LNCaP clone FGC (cell line): ENCODE measurements around the gene SMAD3.

Experiments
- DNase-seq: peaks from one replicate; pipeline ENCODE4 v3.0.0-alpha.2; 2011; ENCODE audit warnings: low read depth
- H3K4me3 ChIP-seq: 2 replicates; pipeline ENCODE4 v1.5.1; 2011; ENCODE audit warnings: mild to moderate bottlenecking, low read depth, low read length, control low read depth
- TF ChIP-seq, protein P1 (sequence below): IDR thresholded peaks from 2 replicates; pipeline ENCODE4 v1.5.1; 2012; ENCODE audit warnings: mild to moderate bottlenecking; ENCODE audit not compliant: control insufficient read depth, insufficient read depth; ENCODE audit errors: extremely low read depth

SMAD3 gene

DNA sequence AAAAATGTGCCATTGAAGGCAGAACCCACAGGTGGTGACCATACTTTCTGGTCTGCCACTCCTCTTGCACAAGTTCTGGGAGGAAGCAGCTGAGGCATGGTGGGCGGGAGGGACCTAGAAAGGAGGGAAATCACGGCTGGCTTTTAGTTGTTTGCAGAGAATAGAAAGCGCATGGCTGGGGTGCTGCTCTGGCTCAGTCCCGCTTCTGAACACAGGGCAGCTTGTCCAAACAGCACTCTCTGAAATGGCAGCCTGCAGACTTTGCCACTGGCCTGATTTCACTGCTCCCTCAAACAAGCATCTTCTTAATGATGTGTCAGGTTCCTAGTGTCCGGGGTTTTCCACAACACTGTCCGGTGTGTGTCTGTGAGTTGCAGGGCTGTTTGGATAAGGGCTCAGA is 112.3 kb downstream of the SMAD3 start:
- no peak overlapping the region for H3K4me3 ChIP-seq
- DNase-seq, result no peak
- TF ChIP-seq, protein P1, sequence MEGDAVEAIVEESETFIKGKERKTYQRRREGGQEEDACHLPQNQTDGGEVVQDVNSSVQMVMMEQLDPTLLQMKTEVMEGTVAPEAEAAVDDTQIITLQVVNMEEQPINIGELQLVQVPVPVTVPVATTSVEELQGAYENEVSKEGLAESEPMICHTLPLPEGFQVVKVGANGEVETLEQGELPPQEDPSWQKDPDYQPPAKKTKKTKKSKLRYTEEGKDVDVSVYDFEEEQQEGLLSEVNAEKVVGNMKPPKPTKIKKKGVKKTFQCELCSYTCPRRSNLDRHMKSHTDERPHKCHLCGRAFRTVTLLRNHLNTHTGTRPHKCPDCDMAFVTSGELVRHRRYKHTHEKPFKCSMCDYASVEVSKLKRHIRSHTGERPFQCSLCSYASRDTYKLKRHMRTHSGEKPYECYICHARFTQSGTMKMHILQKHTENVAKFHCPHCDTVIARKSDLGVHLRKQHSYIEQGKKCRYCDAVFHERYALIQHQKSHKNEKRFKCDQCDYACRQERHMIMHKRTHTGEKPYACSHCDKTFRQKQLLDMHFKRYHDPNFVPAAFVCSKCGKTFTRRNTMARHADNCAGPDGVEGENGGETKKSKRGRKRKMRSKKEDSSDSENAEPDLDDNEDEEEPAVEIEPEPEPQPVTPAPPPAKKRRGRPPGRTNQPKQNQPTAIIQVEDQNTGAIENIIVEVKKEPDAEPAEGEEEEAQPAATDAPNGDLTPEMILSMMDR, result no peak

DNA sequence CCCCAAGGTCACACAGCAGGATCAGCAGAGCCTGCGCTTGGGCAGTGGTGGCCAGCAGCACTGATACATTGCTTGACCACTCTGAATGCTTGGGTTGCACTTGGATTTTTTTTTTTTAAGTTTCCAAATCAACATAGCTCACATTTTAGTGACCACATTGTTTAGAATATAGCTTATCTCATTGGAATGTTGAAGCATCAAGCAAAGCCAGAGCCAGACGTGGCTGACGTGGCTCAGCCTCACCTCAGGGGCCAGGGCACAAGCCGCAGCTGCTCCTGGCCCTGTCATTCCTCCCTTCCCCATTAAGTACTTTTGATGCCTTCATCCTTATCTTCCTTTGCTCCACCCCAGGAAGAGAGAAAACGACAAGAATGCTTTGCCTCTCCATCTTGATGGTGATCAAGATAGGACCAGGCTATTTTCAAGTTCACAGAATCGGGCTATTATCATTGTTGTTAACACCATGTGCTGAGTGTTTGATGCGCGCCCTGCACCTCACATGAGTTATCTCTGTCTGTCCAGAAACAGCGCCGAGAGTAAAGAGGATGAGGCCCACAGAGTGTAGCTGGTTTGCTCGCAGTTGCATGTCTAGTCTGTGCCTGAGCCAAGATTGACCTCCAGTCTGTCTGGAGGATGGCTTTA is 113.3 kb downstream of the SMAD3 start:
- H3K4me3 ChIP-seq, result no peak overlapping the region
- no peak for DNase-seq
- TF ChIP-seq, protein P1, result no peak

DNA sequence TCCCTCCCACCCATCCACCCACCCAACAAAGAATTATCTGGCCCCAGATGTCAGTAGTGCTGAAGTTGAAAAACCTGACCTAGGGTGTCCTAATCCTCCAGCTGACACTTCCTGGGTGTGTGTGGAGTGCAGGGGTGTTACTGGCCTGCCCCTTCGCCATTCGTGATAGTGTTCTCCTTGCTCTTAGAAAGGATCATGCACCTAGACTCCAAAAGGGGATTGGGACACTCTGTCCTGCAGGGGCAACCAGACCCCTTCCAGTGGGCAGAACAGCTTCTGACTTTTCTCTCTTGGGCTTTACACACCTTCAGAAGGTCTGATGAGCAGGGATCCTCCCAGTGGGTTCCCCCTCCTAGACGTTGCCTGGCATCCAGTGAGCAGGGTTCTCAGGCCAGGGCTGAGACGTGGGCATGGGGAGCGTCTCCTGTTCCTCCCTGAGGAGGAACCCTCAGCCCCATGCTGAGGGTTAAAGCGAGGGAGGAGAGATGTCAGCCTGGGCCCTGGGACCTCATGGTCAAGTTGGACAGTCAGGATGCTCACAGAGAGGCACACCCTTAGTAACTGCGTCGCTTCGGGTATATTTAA is 114.1 kb downstream of the SMAD3 start:
- TF ChIP-seq, protein P1, result no peak
- no peak for DNase-seq
- H3K4me3 ChIP-seq, result no peak overlapping the region

DNA sequence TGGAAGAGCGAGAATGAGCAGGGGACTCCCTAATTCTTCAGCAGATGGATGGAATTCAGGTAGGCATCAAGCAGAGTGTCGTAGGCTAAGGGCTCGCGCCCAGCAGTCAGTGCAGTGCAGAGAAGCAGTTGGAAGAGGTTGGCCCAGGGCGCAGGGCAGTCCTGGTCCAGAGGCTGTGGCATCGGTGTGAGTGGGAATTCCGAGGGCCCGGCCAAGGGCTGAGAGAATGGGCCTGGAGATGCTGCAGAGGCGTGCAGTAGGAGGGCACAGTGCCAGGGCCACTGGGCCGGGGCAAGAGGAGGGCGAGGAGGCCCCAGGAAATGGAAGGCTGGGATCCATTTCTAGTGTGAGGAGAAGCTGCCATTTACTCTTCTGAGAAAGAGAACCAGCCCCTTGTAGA is 114.6 kb downstream of the SMAD3 start:
- TF ChIP-seq, protein P1, result no peak
- no peak for DNase-seq
- no peak overlapping the region for H3K4me3 ChIP-seq

DNA sequence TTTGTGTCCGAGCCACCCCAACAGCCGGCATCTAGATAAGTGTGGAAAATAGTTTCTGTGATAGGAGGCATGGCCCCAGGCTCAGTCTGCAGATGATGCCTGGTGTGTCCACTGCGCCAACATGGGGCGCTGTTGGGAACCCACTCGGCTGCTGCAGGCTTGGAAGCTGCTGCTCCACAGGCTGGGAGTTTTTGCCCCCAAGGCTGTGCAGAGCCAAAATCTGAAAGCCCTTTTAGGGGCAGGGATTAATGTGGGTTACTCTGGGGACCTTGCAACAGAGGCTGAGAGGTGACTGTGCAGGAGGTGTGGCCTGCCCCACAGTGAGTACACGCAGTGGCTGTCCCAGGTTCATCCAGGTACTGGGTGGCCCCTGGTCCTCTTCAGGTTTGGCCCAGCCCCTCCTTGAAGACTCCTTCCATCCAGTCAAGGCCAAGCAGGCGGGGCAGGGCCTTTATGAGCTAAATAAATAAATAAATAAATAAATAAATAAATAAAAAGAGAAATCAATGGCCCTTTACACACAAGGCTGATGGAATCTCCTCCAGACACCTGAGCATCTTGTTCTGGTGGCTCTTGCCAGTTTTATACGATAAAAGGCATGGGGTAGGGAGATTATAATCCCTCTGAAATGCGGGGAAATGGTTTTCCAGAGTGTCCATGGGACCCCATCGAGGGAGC is 115.3 kb downstream of the SMAD3 start:
- no peak for DNase-seq
- TF ChIP-seq, protein P1, result no peak
- H3K4me3 ChIP-seq, result no peak overlapping the region

DNA sequence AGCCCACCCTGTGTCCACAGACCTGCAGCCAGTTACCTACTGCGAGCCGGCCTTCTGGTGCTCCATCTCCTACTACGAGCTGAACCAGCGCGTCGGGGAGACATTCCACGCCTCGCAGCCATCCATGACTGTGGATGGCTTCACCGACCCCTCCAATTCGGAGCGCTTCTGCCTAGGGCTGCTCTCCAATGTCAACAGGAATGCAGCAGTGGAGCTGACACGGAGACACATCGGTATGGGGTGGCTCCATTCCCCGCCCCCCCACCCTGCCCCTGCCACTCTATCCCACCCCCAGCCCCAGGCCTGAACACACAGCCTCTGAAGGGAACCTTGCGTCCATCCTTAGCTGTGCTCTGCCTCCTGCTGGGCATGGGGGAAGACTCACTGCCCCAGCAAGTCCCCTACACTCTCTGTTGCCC is 115.8 kb downstream of the SMAD3 start:
- TF ChIP-seq, protein P1, result 0 out of 2 replicates have a peak, but pooled peaks have one; percentile 9
- DNase-seq, result no peak
- no peak overlapping the region for H3K4me3 ChIP-seq
